ENCODE data around the gene GOLGA6L2.
"Not testable (repeated sequence)": the region's sequence is repeated elsewhere in the genome, so short reads cannot be mapped to it uniquely, and the experiment has no call there.

Gene GOLGA6L2

DNA sequence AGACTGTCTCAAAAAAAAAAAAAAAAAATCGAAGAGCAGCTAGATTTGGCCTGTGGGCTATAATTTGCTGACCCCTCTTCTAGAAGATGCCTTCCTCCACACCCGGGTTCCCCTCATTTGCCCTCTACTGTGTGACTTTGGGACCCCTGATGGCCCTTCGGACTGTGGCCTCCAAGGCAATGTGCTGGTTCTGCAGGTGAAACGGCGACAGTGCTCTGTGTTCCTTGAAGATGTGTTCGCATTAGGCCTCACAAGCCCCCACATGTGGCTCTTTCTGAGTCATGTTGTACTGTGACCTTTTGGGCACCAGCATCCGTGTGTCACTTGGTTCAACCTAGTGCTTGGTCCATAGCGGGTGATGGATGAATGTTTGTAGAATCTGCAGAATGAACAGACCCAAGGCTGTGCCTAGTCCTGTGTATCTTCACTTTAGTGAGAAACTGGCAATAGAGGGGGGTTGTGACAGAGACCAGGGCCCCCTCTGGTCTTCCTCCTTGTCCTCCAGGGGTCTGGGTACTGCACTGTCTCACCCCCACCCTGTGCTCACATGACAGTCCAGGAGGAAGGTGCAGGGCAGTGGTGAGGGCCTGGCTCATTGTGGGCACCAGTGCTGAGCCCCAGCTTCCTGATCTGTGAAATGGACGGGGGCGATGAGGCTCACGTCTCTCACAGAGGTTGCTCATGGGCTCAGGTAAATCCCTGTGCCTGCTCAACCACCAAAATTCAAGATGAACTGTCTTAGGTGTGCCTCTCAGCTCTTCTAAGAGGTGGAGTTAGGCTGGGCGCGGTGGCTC, 22.7 kb downstream of the GOLGA6L2 start:
- DNase-seq (ENCODE audit: low spot score): no peak

DNA sequence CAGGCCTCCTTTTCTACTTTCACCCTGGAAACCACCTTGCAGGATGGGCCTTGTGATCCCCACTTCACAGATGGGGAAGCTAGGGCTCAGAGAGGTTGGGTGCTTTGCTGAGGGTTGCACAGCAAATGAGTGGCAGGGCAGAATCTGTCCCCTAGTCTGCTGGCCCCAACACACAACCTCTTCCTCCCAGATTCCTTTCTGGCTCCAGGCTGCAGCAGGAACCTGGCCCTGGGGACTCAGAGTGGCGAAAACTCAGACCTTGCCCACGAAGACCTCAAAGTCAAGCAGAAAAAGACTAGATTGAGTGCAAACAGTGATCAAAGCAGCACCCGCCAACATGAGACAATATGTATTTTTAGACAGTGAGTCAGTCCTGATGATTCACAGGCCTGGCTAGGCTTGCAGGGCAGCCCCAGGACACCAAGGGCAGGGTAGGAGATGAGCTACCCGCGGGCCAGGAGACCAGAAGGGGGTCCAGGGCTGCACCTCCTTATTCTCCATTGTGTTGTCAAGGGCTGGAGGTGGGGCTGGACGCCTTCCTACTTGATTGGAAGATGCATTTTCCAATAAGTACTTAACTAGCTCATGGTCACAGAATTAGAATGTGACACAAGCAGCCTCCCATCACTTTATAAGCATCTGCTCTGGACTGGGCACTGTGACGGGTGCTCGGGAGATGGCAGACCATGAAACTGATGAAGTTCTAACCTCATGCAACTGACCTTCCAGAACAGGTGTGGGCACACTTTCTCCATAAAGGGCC, 23.9 kb downstream of the GOLGA6L2 start:
- DNase-seq (ENCODE audit: low spot score): no peak

DNA sequence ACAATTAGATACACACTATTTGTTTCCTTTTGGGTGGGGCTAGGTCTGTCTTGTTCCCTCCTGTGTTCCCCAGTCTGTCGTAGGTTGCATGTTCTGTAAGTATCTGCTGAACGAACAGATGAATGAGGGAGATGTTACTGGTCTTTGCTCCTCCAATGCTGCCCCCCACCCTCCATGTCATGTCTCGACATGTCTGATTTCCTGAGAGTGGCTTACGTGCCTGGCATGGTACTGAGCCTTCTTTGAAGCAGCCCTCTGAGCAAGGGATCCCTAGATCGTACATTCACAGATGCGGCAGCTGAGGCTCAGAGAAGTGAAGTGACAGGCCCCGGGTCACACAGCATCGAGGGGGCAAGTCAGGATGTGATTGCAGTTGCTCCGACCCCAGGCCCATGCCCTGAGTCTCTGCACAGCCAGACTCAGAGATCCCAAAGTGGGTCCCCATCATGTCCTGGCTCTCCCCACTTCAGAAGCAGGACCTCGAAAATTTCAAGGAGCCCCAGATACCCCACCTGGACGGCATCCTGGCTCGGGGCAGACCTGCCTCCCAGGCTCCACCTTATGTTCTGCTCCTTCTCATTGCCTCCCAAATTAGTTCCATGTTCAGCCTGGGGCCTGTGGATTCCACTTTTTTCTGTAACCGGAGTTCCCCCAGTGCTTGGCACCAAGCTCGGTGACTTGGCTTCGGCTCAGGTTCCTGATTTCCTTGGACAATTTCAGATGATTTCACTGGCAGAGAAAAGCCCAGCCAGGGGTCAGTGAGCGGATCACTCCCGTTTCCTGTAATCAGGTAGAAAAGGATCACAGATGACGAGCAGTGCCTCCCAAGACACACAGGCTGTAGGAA, 24.7 kb downstream of the GOLGA6L2 start:
- no peak for DNase-seq (ENCODE audit: low spot score)

- no peak for DNase-seq (ENCODE audit: low spot score)
Measured at GRCh38 chr15:23420806-23421575, 26.1 kb downstream of the GOLGA6L2 start.

- DNase-seq (ENCODE audit: low spot score): no peak
Measured at GRCh38 chr15:23416349-23417276, 30.4 kb downstream of the GOLGA6L2 start.

DNA sequence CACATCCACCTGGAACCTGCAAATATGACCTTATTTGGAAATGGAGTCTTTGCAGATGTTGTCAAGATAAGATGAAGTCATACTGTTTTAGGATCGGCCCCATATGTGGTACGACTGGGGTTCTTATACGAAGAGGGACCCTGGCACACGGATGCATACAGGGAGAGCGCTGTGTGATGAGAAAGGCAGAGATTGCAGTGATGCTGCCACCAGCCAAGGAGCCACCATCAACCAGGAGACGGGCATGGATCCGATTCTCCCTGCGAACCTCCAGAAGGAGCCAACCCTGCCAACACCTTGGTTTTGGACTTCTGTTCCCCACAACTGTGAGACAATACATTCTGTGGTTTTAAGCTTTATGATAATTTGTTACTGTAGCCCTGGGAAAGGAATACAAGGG, 31.2 kb downstream of the GOLGA6L2 start:
- DNase-seq (ENCODE audit: low spot score): not testable (repeated sequence)

DNA sequence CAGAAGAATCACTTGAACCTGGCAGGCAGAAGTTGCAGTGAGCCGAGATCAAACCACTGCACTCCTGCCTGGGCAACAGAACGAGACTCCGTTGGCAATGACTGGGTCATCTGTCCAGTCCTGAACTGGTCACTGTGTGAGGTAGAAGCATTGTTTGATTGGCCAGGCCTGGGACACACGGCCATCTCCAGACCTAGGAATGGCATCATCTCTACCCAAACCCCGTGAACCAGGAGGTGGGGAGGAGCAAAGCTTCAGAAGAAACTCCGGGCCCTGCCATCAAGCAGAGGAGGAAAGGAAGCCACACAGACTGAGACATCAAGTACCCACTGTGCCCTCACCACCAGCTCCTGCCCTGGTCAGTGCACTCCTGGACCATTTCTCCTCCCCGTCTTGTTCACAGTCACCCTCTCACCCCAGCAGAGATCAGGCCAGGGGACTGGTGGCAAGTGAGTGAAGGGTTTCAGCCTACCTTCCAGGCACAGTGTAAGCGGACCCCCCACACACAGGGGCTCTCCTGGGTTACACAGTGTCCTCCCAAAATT, 31.6 kb downstream of the GOLGA6L2 start:
- no peak for DNase-seq (ENCODE audit: low spot score)

DNA sequence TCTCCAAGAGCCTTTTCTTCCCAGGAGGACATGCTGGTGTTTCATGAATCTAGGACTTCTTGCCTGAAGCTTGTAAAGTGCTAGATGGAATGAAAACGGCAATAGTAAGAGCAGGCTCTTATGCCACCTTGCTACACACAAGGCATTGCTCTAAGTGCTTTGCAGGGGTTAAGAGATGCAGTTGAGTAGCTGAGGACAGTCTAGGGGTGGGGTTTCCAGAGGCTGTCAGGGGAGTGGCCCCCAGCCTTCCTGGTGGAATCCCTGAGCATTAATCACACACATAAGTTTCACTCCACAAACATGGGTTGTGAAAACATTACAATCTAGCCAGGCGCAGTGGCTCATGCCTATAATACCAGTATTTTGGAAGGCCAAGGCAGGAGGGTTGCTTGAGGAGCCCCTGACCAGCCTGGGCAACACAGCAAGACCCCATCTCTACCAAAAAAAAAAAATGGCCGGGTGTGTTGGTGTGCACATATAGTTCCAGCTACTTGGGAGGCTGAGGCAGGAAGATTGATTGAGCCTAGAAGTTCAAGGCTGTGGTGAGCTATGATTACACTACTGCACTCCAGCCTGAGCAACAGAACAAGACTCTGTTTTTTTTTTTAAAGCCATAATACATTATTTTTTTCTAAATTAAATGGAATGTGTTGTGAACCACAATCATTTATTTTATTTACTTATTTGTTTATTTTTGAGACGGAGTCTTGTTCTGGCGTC, 34.0 kb downstream of the GOLGA6L2 start:
- not testable (repeated sequence) for DNase-seq (ENCODE audit: low spot score)

DNA sequence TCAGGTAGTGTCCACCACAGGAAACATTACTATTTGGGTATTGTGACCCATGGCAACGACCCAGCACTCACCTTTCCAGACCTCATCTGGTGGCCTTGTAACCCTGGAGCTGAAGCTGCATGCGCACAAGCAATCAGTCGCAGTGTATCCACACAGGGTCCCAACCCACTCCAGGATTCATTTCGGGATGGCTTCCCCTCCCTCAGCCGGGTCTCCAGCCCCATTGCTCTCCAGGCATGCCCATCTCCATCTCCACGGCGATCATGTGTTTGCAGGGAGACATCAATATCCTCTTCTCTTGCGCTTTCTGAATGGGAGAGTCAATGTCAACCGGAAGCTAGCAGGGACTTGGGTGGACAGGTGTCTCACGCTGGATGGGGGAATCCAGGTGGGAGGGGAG, 35.2 kb downstream of the GOLGA6L2 start:
- DNase-seq (ENCODE audit: low spot score): no peak

DNA sequence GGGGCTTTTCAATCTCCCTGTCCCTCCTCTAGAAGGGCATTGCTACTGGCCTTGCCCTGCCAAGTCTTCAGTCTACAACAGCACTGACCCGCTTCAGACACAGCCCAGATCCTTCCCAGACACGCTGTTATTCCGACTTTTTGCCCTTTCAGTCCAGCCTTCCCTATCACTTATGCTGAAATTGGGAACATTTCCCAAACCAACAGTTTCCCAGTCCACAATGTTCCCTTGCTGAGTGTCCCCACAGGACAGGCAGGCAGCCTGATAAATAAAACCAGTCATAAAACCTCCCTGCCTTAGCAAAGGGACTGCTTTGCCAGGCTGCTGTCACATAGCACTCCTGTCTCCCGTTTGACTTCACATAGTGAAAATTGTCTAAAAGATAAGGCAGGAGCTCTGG, 43.5 kb downstream of the GOLGA6L2 start:
- DNase-seq (ENCODE audit: low spot score): peak; percentile 5

DNA sequence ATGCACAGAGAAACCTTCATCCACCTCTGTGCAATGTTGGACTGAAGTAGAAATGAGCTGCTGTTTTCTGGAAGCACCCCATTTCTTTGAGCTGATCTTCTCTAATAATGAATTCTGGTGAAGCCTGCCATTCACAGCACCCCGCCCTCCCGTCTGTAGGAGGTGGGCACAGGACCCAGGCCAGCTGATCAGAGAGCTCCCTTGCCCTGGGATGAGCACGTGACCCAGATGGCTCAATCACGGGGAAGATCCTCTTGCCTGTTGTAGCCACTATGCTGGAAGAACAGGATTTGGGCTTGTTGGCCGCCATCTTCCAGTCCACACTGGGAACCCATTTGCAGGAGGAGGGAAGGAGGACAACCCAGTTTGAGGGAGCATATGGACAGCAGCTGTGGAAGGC, 44.5 kb downstream of the GOLGA6L2 start:
- no peak for DNase-seq (ENCODE audit: low spot score)

DNA sequence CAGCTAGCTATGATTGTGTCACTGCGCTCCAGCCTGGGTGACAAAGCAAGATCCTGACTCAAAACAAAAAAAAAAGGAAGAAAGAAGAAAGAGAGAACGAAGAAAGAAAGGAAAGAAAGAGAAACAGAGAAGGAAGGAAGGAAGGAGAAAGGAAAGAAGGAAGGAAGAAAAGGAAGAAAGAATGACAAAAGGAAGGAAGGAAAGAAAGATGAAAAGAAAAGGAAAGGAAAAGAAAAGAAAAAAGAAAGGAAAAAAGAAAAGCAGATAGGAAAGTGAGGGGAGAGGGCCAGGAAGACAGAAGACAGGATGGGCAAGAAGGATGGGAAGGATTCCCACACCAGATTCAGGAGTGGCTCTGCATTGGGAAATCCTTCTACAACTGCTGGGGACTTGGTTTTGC, 44.9 kb downstream of the GOLGA6L2 start:
- no peak for DNase-seq (ENCODE audit: low spot score)

DNA sequence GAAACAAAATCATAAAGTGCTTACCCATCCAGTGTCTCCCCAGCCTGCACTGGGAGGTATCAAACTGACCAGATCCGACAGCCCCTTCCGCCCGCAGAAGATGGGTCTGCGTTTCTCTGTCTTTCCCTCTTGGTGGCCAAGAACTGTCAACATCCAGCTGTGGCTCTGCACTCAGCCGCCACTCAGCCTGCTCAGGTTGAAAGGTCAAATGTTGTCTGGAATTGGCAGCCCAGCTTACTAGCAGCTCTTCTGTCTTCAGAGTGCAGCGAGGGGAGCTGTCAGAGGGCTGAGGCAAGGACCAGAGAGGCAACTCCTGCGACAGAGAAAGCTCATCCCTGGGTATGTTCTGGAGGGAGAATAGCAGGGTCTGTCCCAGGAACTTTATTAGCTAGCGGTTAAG, 45.4 kb downstream of the GOLGA6L2 start:
- DNase-seq (ENCODE audit: low spot score): no peak

- not testable (repeated sequence) for DNase-seq (ENCODE audit: low spot score)
Measured at GRCh38 chr15:23399207-23399606, 47.8 kb downstream of the GOLGA6L2 start.

GRCh38 chr15:23398357-23398756, 48.7 kb downstream of the GOLGA6L2 start:
- DNase-seq (ENCODE audit: low spot score): not testable (repeated sequence)

DNA sequence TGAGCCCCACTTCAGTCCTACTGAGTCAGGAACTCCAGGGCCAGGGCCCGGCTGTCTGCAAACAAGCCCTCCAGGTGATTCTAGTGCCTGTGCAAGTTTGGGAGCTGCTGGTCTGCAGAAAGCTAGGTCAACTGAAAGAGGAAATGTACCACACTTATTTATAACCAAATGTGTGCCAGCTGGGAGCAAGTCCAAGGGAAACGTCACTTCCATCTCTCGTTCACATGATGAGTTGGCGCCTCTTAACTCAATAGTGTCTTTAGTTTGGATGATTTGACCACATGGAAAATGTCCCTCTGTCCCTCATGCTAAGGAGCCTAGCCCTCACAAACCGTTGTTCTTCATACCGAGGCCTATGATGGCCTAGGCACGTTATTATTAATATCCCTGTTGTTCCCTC, 49.3 kb downstream of the GOLGA6L2 start:
- no peak for DNase-seq (ENCODE audit: low spot score)

GRCh38 chr15:23395832-23396231, 51.2 kb downstream of the GOLGA6L2 start:
- no peak for DNase-seq (ENCODE audit: low spot score)

DNA sequence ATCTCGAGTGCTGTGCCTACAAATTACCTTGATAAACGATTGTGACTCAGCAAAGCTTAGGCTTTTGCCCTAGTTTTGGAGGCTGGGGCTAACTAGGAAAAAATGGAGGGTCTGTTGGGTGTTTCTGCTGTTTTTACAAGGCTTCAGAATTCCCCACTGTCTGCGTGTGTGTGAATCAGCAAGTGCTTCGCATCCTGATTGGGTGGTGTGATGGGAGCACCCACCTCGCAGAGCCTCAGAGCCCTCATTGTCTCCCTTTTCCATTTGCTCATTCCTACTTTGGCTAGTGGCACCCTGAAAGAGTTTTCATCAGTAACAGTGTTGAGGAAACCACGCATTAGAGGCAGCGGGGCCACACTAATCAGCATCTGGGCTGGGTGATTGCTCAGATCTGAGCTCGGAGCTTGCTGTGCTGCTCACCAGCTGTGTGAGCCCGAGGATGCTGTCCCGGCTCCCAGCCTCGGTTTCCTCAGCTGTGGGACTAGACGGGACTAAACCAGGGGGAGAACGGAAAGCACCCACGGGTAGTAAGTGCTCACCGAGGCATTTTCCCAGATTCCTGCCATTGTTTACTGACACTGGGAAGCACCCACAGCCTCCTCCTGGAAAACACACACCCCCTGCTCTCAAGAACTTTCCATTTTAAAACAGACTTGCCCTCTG, 51.9 kb downstream of the GOLGA6L2 start:
- no peak for DNase-seq (ENCODE audit: low spot score)
